Fibroblast of skin of left biceps (primary cell): ENCODE measurements around the gene SNPH.

ENCODE experiments used
- DNase-seq, 2 experiments: peaks; one replicate each; pipeline ENCODE4 v3.0.0-alpha.2; 2013; ENCODE audit warnings: low read depth in 2 of 2

SNPH gene

GRCh38 chr20:1264727-1265126, 1.4 kb upstream of the SNPH start:
- DNase-seq, result no peak

- no peak for DNase-seq
Observed at GRCh38 chr20:1265226-1265915, 723 bp upstream of the SNPH start.

- no peak for DNase-seq
Observed at GRCh38 chr20:1265916-1266166, 253 bp upstream of the SNPH start.

DNA sequence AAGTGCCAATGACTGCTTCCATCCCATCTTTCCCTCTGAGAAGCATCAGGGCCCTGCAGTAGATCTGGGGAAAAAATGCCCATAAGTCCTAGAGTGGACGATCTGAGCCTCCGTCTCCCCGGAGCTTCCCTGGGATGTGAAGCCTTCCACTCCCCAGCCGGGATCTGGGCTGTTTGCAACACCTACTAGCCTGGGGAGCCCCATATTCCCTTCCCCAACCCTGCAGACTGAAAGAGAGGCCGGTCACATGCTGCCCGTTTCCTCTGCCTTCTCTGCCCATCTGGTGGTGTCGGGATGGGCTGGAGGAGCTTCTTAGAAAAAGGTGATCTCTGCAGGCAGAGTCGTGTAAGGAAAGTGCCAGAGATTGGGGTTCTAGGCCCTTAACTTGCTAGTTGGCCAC, 1.1 kb downstream of the SNPH start:
- DNase-seq, result no peak

DNA sequence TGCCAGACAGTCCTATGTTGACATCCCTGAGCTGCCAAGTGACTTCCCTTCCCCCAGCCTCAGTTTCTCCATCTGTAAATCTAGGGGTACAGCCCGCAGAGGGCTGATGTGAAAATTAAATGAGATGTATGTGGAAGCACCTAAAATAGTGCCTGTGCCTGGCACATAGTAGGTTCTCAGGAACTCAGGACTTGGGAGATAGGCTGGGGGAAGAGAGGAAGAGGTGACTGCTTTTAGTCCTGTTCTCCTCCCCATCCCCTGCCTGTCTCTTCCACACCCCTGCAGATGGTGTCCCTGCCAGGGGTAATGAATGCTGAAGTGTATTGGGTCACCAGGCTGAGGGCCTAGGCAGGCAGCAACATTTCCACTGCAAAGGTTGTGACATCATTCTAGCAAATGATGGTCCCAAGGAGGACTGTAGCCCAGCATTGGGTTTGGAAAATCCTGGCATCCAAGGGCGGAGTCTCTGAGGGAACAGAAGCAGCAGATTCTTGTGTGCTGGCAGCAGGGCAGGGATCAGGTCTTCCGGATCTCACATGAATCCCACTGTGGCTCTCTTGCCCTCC, 1.8 kb downstream of the SNPH start:
- DNase-seq, result no peak

DNA sequence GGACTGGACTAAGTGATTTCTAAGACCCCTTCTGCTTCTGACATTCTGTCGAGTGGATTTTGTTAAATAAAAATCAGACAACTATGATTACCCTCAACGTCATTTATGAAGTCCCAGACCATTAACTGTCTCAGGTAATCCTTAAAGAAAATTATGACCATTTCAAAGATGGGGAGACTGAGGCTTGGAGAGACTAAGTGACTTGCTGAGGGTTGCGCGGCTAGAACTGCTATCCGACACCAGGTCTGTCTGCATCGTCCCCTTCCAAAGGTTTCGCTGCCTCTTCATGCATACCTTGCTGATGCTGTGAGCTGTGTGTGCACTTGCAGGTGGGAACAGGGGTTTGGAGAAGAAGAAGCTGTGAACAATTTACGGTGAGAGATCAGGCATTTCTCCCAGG, 3.1 kb downstream of the SNPH start:
- no peak for DNase-seq

DNA sequence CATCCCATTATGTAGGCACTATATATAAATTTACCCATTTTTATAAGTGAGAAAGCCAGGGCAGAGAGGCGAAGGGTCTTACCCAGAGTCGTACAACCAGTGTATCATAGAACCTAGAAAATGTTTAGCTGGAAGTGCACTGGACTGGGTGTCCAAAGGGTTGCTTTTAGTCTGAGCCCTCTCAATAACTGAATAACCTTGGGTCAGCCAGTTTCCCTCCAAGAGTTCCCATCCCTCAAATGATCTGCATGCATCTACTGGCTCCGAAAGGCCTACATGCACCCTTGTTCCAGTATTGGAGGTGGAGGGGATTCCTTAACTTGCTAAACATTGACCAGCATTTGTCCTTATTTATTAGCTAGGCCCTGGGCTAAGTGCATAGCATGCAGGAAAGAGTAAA, 3.8 kb downstream of the SNPH start:
- no peak for DNase-seq

DNA sequence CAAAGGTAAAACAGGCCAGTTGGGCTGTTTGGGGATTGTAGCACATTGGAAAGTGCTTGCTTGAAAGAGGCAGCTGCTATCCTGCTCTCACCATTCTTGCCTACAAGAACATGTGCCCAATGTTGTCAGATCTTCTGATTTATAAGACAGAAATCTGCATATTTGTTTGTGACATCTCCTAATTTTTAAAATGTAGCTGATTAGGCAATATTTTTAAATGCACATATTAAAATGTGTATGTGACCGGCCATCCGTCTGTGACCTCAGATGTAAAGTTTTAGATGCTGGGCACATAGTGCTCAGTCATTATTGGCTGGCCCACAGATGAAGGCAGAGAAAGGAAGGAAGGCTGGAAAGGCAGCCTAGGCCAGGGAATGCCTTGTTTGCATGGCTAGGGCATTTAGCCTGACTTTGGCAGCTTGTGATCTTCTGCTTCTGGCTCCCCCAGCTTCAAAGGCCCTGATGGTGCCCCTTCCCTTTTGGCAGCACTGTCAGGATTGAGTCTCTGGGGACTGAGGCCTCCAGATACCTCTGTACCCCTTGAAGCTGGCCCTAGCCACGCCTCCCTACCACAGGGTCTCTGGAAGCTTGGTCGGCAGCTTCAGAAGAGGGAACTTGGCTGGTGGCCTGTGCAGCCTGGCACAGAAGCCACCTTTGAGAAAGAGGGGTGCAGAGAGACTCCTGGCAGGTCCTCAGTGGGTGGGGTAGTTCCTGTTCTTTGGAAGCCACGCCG, 6.4 kb downstream of the SNPH start:
- no peak for DNase-seq

GRCh38 chr20:1273366-1273765, 7.3 kb downstream of the SNPH start:
- no peak for DNase-seq

GRCh38 chr20:1274485-1275311, 8.6 kb downstream of the SNPH start:
- no peak for DNase-seq

- DNase-seq, result no peak
Observed at GRCh38 chr20:1275919-1276318, 9.8 kb downstream of the SNPH start.

DNA sequence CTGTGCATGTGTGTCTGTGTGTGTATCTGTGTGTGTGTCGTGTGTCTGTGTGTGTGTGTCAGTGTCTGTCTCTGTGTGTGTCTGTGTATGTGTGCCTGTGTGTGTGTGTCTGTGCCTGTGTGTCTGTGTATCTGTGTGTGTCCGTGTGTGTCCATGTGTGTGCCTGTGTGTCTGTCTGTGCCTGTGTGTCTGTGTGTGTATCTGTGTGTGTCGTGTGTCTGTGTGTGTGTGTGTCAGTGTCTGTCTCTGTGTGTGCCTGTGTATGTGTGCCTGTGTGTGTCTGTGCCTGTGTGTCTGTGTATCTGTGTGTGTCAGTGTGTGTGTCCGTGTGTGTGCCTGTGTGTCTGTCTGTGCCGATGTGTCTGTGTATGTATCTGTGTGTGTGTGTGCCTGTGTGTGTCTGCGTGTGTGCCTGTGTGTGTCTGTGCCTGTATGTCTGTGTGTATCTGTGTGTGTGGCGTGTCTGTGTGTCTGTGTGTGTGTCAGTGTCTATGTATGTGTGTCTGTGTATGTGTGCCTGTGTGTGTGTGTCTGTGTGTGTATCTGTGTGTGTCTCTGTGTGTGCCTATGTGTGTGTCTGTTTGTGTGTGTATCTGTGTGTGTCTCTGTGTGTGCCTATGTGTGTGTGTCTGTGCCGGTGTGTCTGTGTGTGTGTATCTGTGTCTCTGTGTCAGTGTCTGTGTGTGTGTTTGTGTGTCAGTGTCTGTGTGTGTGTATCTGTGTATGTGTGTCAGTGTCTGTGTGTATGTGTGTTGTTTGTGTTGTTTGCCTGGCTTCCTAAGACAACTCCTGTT, 11.6 kb downstream of the SNPH start:
- no peak for DNase-seq

GRCh38 chr20:1278993-1279392, 12.9 kb downstream of the SNPH start:
- DNase-seq, result no peak

DNA sequence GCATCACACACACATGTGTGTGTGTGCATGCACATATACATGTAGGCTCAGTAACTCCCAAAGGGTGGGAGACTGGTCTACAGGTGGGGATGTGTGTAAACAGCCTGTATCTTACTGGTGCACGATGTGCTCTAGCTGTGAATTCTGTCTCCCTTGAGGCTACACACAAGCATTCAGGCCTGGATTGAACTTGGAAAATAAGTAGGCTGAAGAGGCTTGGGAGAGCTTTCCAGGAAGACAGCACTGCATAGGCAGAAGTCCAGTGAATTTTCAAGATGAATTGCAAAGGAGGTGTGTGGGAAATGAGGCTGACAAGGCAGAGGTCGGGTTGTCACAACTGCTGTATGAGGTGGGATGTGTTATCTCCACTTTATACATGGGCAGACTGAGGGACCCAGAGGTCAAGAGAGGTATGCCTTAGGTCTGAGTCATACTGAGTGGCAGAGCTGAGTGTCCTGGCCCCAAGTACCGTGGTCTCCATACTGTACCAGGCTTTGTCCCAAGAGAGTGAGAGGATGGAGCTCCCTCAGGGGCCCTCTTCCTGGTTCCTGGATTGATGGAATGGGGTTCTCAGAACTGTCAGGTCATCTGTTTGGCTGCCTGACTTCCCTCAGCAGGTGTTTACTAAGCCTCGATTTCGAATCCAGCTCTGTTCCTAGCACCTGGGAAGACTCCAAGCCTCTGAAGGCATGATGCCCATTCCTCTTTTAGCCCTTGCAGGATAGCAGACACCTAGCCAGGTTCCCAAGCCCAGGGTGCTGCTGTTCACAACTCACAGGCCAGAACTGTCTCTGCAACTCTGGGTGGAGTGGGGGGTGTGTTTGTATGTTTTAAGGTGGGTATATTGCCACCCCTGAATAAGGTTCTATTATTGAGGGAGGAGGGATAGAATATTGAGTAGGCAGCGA, 14.4 kb downstream of the SNPH start:
- no peak for DNase-seq

DNA sequence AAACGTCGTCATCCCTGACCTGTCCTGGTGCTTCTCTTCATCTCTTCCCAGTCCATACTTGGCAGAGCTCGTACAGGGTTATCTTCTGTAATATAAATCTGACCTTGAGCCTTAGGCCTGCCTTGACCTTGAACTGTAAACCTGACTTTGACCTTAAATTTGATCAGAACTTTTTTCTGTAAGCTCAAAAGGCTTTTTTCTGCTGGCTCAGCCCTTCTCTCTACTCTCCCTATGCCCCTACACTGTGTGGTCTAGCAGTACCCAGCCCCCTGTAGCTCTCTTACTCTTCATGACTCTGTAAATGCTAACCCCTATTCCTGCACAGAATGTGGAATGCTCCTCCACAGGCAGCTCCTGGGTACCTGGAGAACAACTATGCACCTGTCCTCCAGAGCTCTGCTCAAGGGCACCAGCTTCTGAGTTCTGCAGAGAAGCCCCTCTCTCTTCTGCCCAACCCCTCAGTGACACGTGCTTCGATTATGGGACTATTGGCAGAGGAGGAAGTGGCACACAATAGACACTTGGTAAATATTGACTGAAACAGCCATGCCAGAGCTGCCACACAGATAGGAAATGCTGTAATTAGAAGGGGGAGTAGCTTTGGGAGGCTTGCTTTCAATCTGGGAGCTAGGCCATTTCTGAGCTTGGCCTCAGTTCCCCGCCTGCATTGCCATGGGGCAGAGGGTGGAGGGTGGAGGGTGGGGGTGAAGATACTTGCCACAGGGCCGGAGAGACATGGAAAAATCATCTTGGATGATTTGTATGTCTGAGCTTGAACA, 15.4 kb downstream of the SNPH start:
- no peak for DNase-seq

DNA sequence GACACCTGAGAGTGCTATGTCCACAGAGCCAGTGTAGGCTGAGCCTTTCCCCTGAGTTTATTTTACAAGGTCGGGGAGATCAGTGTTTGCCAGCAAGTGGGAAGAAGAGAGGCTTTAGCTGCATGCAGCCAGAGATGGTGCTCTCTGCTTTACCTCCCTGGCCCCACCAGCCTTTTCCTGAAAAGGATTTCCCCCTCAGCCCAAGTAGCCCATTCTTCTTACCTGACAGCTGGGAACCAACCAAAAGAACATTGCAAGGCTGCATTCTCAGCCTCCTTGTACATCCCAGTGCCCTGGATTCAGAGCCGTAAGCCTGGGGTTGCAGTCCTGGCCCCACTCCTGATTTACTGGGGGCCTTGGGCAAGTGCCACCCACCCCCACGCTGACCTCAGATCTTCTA, 16.9 kb downstream of the SNPH start:
- no peak for DNase-seq

- DNase-seq, result no peak
Observed at GRCh38 chr20:1283522-1284510, 17.7 kb downstream of the SNPH start.

DNA sequence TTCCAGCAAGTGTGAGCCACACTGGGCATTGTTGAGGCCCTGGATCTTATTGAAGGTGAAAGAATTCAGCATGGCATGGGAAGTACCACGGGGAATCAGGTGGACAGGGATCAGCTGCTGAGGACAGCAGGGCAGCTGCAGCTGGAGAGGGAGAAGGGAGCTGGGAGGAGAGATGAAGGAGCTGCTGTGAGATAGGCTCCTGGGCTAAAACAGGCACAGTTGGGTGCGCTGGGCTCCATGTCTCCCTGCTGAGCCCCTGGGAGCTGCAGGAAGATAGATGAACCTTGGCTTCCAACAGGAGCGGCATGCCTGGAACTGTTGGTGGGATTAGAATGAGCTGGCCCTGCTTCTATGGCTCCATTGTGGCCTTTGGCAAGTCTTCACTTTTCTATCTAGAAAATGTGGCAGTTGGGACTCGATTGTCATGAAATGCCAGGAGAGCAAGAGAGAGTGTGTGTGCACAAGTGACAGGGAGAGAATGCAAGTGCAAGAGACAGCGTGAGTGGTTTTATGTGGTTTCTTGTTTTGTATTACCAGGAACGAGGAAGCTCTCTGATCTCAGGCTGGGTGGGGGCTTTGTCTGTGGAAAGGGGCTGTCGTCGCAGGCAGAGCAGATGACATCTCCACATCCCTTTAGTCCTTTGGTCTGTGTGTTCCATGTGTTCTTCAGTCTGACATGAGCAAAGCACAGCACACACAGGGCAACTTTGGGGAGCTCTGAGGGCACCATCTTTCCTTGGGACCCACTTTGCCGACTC, 20.4 kb downstream of the SNPH start:
- DNase-seq, result no peak
